HG03060 (cell line): ENCODE measurements around the gene MXD3.
"Not testable (repeated sequence)": the region's sequence is repeated elsewhere in the genome, so short reads cannot be mapped to it uniquely, and the experiment has no call there.

Experiments used
- ATAC-seq: cut with Tn5 transposase; IDR thresholded peaks from one replicate; pipeline ENCODE4 v1.9.1; 2021; ENCODE audit warnings: low read depth, moderate number of reproducible peaks; ENCODE audit not compliant: unreplicated experiment

Gene MXD3

GRCh38 chr5:177288191-177288590, 23.5 kb downstream of the MXD3 start:
- no peak for ATAC-seq

GRCh38 chr5:177276886-177277285, 34.8 kb downstream of the MXD3 start:
- no peak for ATAC-seq

- no peak for ATAC-seq
These were observed 35.8 kb downstream of the MXD3 start for GRCh38 chr5:177275883-177276282.

- no peak for ATAC-seq
These were observed 40.6 kb downstream of the MXD3 start for GRCh38 chr5:177271113-177271512.

- ATAC-seq = no peak
These were observed 41.0 kb downstream of the MXD3 start for GRCh38 chr5:177270653-177271052.

- ATAC-seq = no peak
These were observed 41.7 kb downstream of the MXD3 start for GRCh38 chr5:177269976-177270375.

GRCh38 chr5:177269232-177269895, 42.3 kb downstream of the MXD3 start:
- no peak for ATAC-seq

GRCh38 chr5:177265395-177265794, 46.3 kb downstream of the MXD3 start:
- ATAC-seq = no peak

GRCh38 chr5:177264178-177264577, 47.5 kb downstream of the MXD3 start:
- no peak for ATAC-seq

- no peak for ATAC-seq
These were observed 50.2 kb downstream of the MXD3 start for GRCh38 chr5:177261510-177261909.

GRCh38 chr5:177260961-177261360, 50.7 kb downstream of the MXD3 start:
- no peak for ATAC-seq

- not testable (repeated sequence) for ATAC-seq
These were observed 53.0 kb downstream of the MXD3 start for GRCh38 chr5:177258711-177259110.
